NCI-H2107 treated with DMSO at 0.1 percent for 48 hours (cell line): ENCODE measurements around the gene SYNE1.
"Not testable (repeated sequence)": the region's sequence is repeated elsewhere in the genome, so short reads cannot be mapped to it uniquely, and the experiment has no call there.

Source experiments
- DNase-seq: peaks from one replicate; lab custom pipeline; 2025; ENCODE audit not compliant: unreplicated experiment; lab: John Stamatoyannopoulos, UW

SYNE1 gene

GRCh38 chr6:152441902-152442301, 195.3 kb downstream of the SYNE1 start:
- no peak for DNase-seq

- DNase-seq: no peak
Measured at GRCh38 chr6:152435816-152436215, 201.3 kb downstream of the SYNE1 start.

GRCh38 chr6:152432758-152433157, 204.4 kb downstream of the SYNE1 start:
- no peak for DNase-seq

- no peak for DNase-seq
Measured at GRCh38 chr6:152428126-152428525, 209.0 kb downstream of the SYNE1 start.

GRCh38 chr6:152426276-152426675, 210.9 kb downstream of the SYNE1 start:
- DNase-seq: no peak

- DNase-seq: no peak
Measured at GRCh38 chr6:152423216-152424103, 213.7 kb downstream of the SYNE1 start.

GRCh38 chr6:152421496-152421895, 215.7 kb downstream of the SYNE1 start:
- not testable (repeated sequence) for DNase-seq

GRCh38 chr6:152420696-152421095, 216.5 kb downstream of the SYNE1 start:
- no peak for DNase-seq

GRCh38 chr6:152418551-152418950, 218.6 kb downstream of the SYNE1 start:
- no peak for DNase-seq

- DNase-seq: no peak
Measured at GRCh38 chr6:152416652-152417051, 220.5 kb downstream of the SYNE1 start.

- DNase-seq: no peak
Measured at GRCh38 chr6:152404936-152405595, 232.1 kb downstream of the SYNE1 start.

GRCh38 chr6:152404086-152404857, 232.9 kb downstream of the SYNE1 start:
- DNase-seq: no peak

- no peak for DNase-seq
Measured at GRCh38 chr6:152402791-152403190, 234.4 kb downstream of the SYNE1 start.

- no peak for DNase-seq
Measured at GRCh38 chr6:152401978-152402377, 235.2 kb downstream of the SYNE1 start.

- no peak for DNase-seq
Measured at GRCh38 chr6:152399399-152399798, 237.8 kb downstream of the SYNE1 start.

GRCh38 chr6:152398993-152399392, 238.2 kb downstream of the SYNE1 start:
- no peak for DNase-seq

GRCh38 chr6:152398316-152398715, 238.8 kb downstream of the SYNE1 start:
- DNase-seq: no peak

GRCh38 chr6:152394303-152394702, 242.9 kb downstream of the SYNE1 start:
- DNase-seq: no peak

GRCh38 chr6:152391179-152391880, 245.8 kb downstream of the SYNE1 start:
- DNase-seq: no peak

- DNase-seq: no peak
Measured at GRCh38 chr6:152387091-152387490, 250.1 kb downstream of the SYNE1 start.

GRCh38 chr6:152386131-152386530, 251.0 kb downstream of the SYNE1 start:
- DNase-seq: no peak
